GM19463 (cell line): ENCODE data around the gene ACADS.

Experiments
- ATAC-seq: cut with Tn5 transposase; IDR thresholded peaks from one replicate; pipeline ENCODE4 v1.9.1; 2021; ENCODE audit warnings: mild to moderate bottlenecking, moderate library complexity; ENCODE audit not compliant: unreplicated experiment

Gene ACADS

GRCh38 chr12:120700886-120701285 is 24.7 kb upstream of the ACADS start:
- no peak for ATAC-seq

GRCh38 chr12:120702637-120703036 is 23.0 kb upstream of the ACADS start:
- no peak for ATAC-seq

- no peak for ATAC-seq
Measured at GRCh38 chr12:120703311-120703942, 22.2 kb upstream of the ACADS start.

GRCh38 chr12:120705618-120706017 is 20.0 kb upstream of the ACADS start:
- ATAC-seq = no peak

GRCh38 chr12:120706029-120706428 is 19.6 kb upstream of the ACADS start:
- no peak for ATAC-seq

- ATAC-seq = no peak
Measured at GRCh38 chr12:120708651-120709050, 17.0 kb upstream of the ACADS start.

- ATAC-seq = peak; percentile 70
Measured at GRCh38 chr12:120710031-120710804, 15.4 kb upstream of the ACADS start, which contains the start of gene UNC119B. UNC119B (plus strand) TSS chr12:120710458; CDS start chr12:120710475, 17 bp downstream.

- ATAC-seq = peak; percentile 27
Measured at GRCh38 chr12:120710805-120711296, 14.8 kb upstream of the ACADS start.

GRCh38 chr12:120711411-120711810 is 14.2 kb upstream of the ACADS start:
- no peak for ATAC-seq

- ATAC-seq = no peak
Measured at GRCh38 chr12:120712610-120713009, 13.0 kb upstream of the ACADS start.

GRCh38 chr12:120713861-120714482 is 11.7 kb upstream of the ACADS start:
- no peak for ATAC-seq

GRCh38 chr12:120718055-120718454 is 7.6 kb upstream of the ACADS start:
- ATAC-seq = no peak

GRCh38 chr12:120719072-120719471 is 6.6 kb upstream of the ACADS start:
- peak; percentile 50 for ATAC-seq

GRCh38 chr12:120719496-120720233 is 6.0 kb upstream of the ACADS start:
- no peak for ATAC-seq

- ATAC-seq = no peak
Measured at GRCh38 chr12:120720234-120720986, 5.2 kb upstream of the ACADS start.

- ATAC-seq = no peak
Measured at GRCh38 chr12:120720987-120721801, 4.4 kb upstream of the ACADS start.

- ATAC-seq = no peak
Measured at GRCh38 chr12:120721866-120722265, 3.8 kb upstream of the ACADS start.

GRCh38 chr12:120722784-120723183 is 2.8 kb upstream of the ACADS start:
- ATAC-seq = no peak

GRCh38 chr12:120724720-120725119 is 906 bp upstream of the ACADS start:
- ATAC-seq = no peak
